GM19467 (cell line): ENCODE measurements around the gene MACROD2.

Experiments used
- ATAC-seq: cut with Tn5 transposase; IDR thresholded peaks from one replicate; pipeline ENCODE4 v1.9.1; 2021; ENCODE audit warnings: mild to moderate bottlenecking, moderate library complexity; ENCODE audit not compliant: unreplicated experiment

Gene MACROD2

GRCh38 chr20:16043931-16044330, 2048.6 kb downstream of the MACROD2 start:
- no peak for ATAC-seq

- ATAC-seq, result no peak
Observed at GRCh38 chr20:16048876-16049275, 2053.6 kb downstream of the MACROD2 start.

- no peak for ATAC-seq
Observed at GRCh38 chr20:16049529-16050093, 2054.3 kb downstream of the MACROD2 start.

- ATAC-seq, result no peak
Observed at GRCh38 chr20:16050366-16050765, 2055.1 kb downstream of the MACROD2 start.

GRCh38 chr20:16051968-16052367, 2056.7 kb downstream of the MACROD2 start:
- no peak for ATAC-seq

GRCh38 chr20:16052456-16052855, 2057.1 kb downstream of the MACROD2 start:
- no peak for ATAC-seq

- no peak for ATAC-seq
Observed at GRCh38 chr20:16054985-16055384, 2059.7 kb downstream of the MACROD2 start.

GRCh38 chr20:16057651-16058050, 2062.3 kb downstream of the MACROD2 start:
- no peak for ATAC-seq

GRCh38 chr20:16058268-16058667, 2063.0 kb downstream of the MACROD2 start:
- no peak for ATAC-seq

- no peak for ATAC-seq
Observed at GRCh38 chr20:16059841-16060240, 2064.5 kb downstream of the MACROD2 start.

- no peak for ATAC-seq
Observed at GRCh38 chr20:16061351-16061750, 2066.0 kb downstream of the MACROD2 start.

GRCh38 chr20:16062661-16063581, 2067.6 kb downstream of the MACROD2 start:
- no peak for ATAC-seq

- no peak for ATAC-seq
Observed at GRCh38 chr20:16063881-16064280, 2068.6 kb downstream of the MACROD2 start.

GRCh38 chr20:16064989-16065707, 2069.8 kb downstream of the MACROD2 start:
- no peak for ATAC-seq

GRCh38 chr20:16066571-16066970, 2071.3 kb downstream of the MACROD2 start:
- no peak for ATAC-seq

GRCh38 chr20:16069389-16070010, 2074.2 kb downstream of the MACROD2 start:
- ATAC-seq, result peak; percentile 86

- ATAC-seq, result no peak
Observed at GRCh38 chr20:16072220-16072619, 2076.9 kb downstream of the MACROD2 start.

GRCh38 chr20:16078172-16078898, 2083.0 kb downstream of the MACROD2 start:
- no peak for ATAC-seq

- no peak for ATAC-seq
Observed at GRCh38 chr20:16081421-16081820, 2086.1 kb downstream of the MACROD2 start.

GRCh38 chr20:16082051-16082550, 2086.8 kb downstream of the MACROD2 start:
- no peak for ATAC-seq
